ENCODE data around the gene EPS8L3. TPM values are rescaled to one million over a fixed set of nuclear protein-coding genes. Genes with fewer than 3 reads are reported as not detected.

The EPS8L3 gene
- total RNA-seq, 1 donor from 2014 or later = not detected

Other genes starting within 250 kb of the EPS8L3 start
- not detected for gene GPR61, start 224.1 kb downstream of the EPS8L3 start, total RNA-seq
- gene GNAI3, start 215.3 kb downstream of the EPS8L3 start, total RNA-seq = 7.0 TPM
- not detected for gene GNAT2, start 144.3 kb downstream of the EPS8L3 start, total RNA-seq
- gene AMPD2, start 144.1 kb downstream of the EPS8L3 start, total RNA-seq = 49.5 TPM
- 36.7 TPM for gene GSTM4, start 107.8 kb downstream of the EPS8L3 start, total RNA-seq
- gene GSTM2, start 95.9 kb downstream of the EPS8L3 start, total RNA-seq = 194 TPM
- 91.5 TPM for gene GSTM1, start 76.1 kb downstream of the EPS8L3 start, total RNA-seq
- gene GSTM5, start 51.7 kb downstream of the EPS8L3 start, total RNA-seq = 41.6 TPM
- 104 TPM for gene GSTM3, start 22.9 kb downstream of the EPS8L3 start, total RNA-seq
- 61.2 TPM for gene CSF1, start 146.9 kb upstream of the EPS8L3 start, total RNA-seq
- 71.3 TPM for gene AHCYL1, start 220.8 kb upstream of the EPS8L3 start, total RNA-seq

Measured in sciatic nerve (tissue), 1 donor.